Neutrophil (primary cell): ENCODE measurements around the gene SGMS1.

Experiments
- H3K27ac ChIP-seq: fragments of 200-600 bp; sonication (generic); 2 replicates; pipeline ENCODE4 v1.5.1; 2016; ENCODE audit warnings: mild to moderate bottlenecking, moderate library complexity
- H3K27me3 ChIP-seq: fragments of 200-600 bp; sonication (generic); 2 replicates; pipeline ENCODE4 v1.6.0; 2016; ENCODE audit warnings: mild to moderate bottlenecking
- H3K36me3 ChIP-seq: fragments of 200-600 bp; sonication (generic); 2 replicates; pipeline ENCODE4 v1.5.1; 2017
- H3K4me1 ChIP-seq, 2 experiments: fragments of 200-600 bp in 1 of 2; sonication (generic) in 1 of 2; 1 replicate in 1 of 2; 2 replicates in 1 of 2; pipeline versions ENCODE4 v1.5.1 to v1.6.1; 2013 to 2016; ENCODE audit warnings: low read depth in 1 of 2, low read length in 1 of 2, mild to moderate bottlenecking in 1 of 2, moderate library complexity in 1 of 2; ENCODE audit not compliant: control insufficient read depth in 1 of 2, insufficient read depth in 1 of 2
- H3K4me3 ChIP-seq, 2 experiments: fragments of 200-600 bp in 1 of 2; sonication (generic) in 1 of 2; 1 replicate in 1 of 2; 2 replicates in 1 of 2; pipeline ENCODE4 v1.5.1; 2013 to 2016; ENCODE audit warnings: low read depth in 1 of 2, low read length in 1 of 2, mild to moderate bottlenecking in 1 of 2, moderate library complexity in 1 of 2
- H3K9me3 ChIP-seq: fragments of 200-600 bp; sonication (generic); 2 replicates; pipeline ENCODE4 v1.5.1; 2016
- TF ChIP-seq, protein P1 (sequence below): fragments of 200-600 bp; sonication (generic); IDR thresholded peaks from 2 replicates; pipeline ENCODE4 v1.5.1; 2016; ENCODE audit warnings: antibody characterized with exemption

The SGMS1 gene

GRCh38 chr10:50333872-50334271, 289.9 kb downstream of the SGMS1 start:
- no peak overlapping the region for H3K4me3 ChIP-seq
- H3K36me3 ChIP-seq = no peaks in the 10 kb centered on the region
- TF ChIP-seq, protein P1, sequence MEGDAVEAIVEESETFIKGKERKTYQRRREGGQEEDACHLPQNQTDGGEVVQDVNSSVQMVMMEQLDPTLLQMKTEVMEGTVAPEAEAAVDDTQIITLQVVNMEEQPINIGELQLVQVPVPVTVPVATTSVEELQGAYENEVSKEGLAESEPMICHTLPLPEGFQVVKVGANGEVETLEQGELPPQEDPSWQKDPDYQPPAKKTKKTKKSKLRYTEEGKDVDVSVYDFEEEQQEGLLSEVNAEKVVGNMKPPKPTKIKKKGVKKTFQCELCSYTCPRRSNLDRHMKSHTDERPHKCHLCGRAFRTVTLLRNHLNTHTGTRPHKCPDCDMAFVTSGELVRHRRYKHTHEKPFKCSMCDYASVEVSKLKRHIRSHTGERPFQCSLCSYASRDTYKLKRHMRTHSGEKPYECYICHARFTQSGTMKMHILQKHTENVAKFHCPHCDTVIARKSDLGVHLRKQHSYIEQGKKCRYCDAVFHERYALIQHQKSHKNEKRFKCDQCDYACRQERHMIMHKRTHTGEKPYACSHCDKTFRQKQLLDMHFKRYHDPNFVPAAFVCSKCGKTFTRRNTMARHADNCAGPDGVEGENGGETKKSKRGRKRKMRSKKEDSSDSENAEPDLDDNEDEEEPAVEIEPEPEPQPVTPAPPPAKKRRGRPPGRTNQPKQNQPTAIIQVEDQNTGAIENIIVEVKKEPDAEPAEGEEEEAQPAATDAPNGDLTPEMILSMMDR = no peak
- no peaks in the 10 kb centered on the region for H3K9me3 ChIP-seq
- no peak overlapping the region for H3K27ac ChIP-seq
- no peaks in the 10 kb centered on the region for H3K27me3 ChIP-seq
- no peaks in the 10 kb centered on the region for H3K4me1 ChIP-seq

- H3K27ac ChIP-seq = no peak overlapping the region
- TF ChIP-seq, protein P1 = no peak
- no peaks in the 10 kb centered on the region for H3K4me1 ChIP-seq
- H3K36me3 ChIP-seq = no peaks in the 10 kb centered on the region
- no peaks in the 10 kb centered on the region for H3K9me3 ChIP-seq
- no peaks in the 10 kb centered on the region for H3K27me3 ChIP-seq
- no peak overlapping the region for H3K4me3 ChIP-seq
Measured at GRCh38 chr10:50332108-50332842, 291.5 kb downstream of the SGMS1 start.

DNA sequence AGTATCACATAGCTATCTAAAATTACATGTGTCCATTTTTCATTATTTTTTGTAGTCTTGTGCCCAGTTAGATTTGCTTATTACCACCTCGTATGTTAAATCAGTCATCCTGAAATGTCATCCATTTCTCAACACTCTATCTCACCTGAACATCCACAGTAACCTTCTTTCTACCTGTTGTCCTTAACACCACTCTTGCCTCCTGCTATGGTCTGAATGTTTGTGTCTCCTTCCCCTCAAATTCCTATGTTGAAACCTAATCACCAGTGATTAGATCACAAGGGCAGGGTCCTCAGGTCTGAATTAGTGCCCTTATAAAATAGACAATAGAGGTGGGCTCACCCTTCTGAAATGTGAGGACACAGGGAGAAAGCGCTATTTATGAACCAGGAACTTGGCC, 292.3 kb downstream of the SGMS1 start:
- no peak overlapping the region for H3K4me3 ChIP-seq
- H3K27me3 ChIP-seq = no peaks in the 10 kb centered on the region
- H3K36me3 ChIP-seq = no peaks in the 10 kb centered on the region
- no peak overlapping the region for H3K27ac ChIP-seq
- TF ChIP-seq, protein P1 = no peak
- no peaks in the 10 kb centered on the region for H3K4me1 ChIP-seq
- H3K9me3 ChIP-seq = no peaks in the 10 kb centered on the region

DNA sequence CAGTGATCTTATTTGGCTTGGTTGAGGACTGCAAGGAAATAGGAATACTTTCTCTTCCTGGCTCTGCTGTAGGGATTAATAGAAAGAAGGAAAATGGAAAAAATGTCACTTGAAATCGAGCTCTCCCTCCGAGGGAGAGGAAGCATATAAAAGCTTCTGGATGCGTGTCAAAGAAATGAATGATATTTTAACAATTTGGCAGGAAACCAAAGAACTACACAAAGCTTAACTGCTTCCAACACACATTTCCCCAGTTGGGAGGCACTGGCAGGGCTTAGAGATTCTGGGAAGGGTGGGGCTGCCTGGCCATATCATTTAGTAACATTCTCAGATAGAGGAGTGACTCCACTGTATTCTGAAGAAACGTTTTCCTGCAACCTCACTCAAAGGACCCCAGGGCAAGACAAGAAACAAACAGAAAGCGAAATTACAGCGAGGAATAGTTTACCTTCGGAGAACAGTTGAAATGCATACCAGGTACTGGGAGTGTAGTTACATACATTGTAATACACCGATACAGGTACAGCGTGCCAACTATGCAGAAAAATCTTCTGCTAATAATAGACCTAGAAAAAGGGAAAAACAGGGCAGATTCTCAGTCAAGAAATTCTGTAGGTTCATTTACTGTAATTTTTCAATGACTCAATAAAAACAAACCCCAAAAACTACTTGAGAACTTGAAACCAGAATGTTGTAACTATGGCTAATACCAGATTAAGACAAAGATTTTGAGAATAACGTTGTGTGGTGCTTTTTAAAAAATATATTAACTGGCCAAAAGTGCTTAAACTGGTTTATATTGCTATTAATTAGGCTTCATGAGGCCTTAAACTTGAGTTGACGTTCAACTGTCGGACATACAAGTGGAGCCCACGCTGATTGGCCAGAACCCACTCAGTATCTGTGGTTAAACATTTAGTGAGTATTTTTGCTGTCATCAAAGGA, 296.7 kb downstream of the SGMS1 start:
- no peaks in the 10 kb centered on the region for H3K9me3 ChIP-seq
- no peaks in the 10 kb centered on the region for H3K36me3 ChIP-seq
- H3K4me3 ChIP-seq = no peak overlapping the region
- no peaks in the 10 kb centered on the region for H3K4me1 ChIP-seq
- TF ChIP-seq, protein P1 = no peak
- no peak overlapping the region for H3K27ac ChIP-seq
- H3K27me3 ChIP-seq = no peaks in the 10 kb centered on the region

DNA sequence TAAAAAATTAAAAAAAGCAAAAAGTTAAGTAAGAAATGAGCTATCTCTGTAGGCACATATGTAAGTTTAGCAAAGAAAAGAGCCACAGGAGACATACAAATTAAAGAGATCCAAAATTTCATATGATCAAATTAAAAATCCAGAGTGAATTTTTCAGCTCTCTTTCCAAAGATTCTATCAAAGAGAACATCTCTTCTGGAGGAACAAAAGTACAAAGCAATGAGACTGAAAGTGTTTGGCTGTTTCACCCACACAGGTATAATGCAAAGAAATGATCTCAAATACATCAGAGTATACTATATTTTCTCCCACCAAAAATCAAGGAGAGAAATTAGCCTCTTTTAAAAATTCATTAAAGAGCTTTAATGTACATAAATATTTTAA, 297.6 kb downstream of the SGMS1 start:
- no peak overlapping the region for H3K4me3 ChIP-seq
- H3K4me1 ChIP-seq = no peaks in the 10 kb centered on the region
- TF ChIP-seq, protein P1 = no peak
- H3K27me3 ChIP-seq = no peaks in the 10 kb centered on the region
- H3K9me3 ChIP-seq = no peaks in the 10 kb centered on the region
- H3K27ac ChIP-seq = no peak overlapping the region
- H3K36me3 ChIP-seq = no peaks in the 10 kb centered on the region
